Thoracic aorta (tissue), 2 donors: ENCODE measurements around the gene GRHPR. TPM values are rescaled to one million over a fixed set of nuclear protein-coding genes. Genes with fewer than 3 reads are reported as not detected.

Experiments
- ATAC-seq: fragments of 150-250 bp; one replicate; pipeline ENCODE4 v1.8.0; 2017; ENCODE audit warnings: low read depth; ENCODE audit not compliant: insufficient number of reproducible peaks, low FRiP score
- DNase-seq: peaks from one replicate; pipeline ENCODE4 v3.0.0-alpha.2; 2020; ENCODE audit warnings: low spot score
- H3K27ac ChIP-seq, 2 donors: fragments of 200-600 bp; sonication (generic); 1 replicate in 1 of 2; 2 replicates in 1 of 2; pipeline ENCODE4 v1.5.1; 2016; ENCODE audit warnings: mild to moderate bottlenecking in 2 of 2, moderate library complexity in 2 of 2
- H3K27me3 ChIP-seq: fragments of 200-600 bp; sonication (generic); replicated peaks from 2 replicates; pipeline ENCODE4 v1.6.0; 2016; ENCODE audit warnings: mild to moderate bottlenecking; ENCODE audit not compliant: insufficient read depth
- H3K36me3 ChIP-seq: fragments of 200-600 bp; sonication (generic); one replicate; pipeline ENCODE4 v1.5.1; 2016
- H3K4me1 ChIP-seq, 2 donors: fragments of 200-600 bp; sonication (generic); 1 replicate in 1 of 2; 2 replicates in 1 of 2; pipeline versions ENCODE4 v1.5.1 to v1.6.0; 2016; ENCODE audit warnings: low read depth in 2 of 2, mild to moderate bottlenecking in 1 of 2; ENCODE audit not compliant: control insufficient read depth in 1 of 2
- H3K4me3 ChIP-seq: fragments of 200-600 bp; sonication (generic); 2 replicates; pipeline ENCODE4 v1.5.1; 2016; ENCODE audit warnings: mild to moderate bottlenecking
- H3K9me3 ChIP-seq: fragments of 200-600 bp; sonication (generic); 2 replicates; pipeline ENCODE4 v1.5.1; 2016
- total RNA-seq, 2 donors: library from RNA; depleted of rRNA; stranded (reverse); fragments of >200 nt; gene quantifications; one replicate each; pipeline versions ENCODE4 v1.1.0 to v1.2.3, GENCODE V29; 2016
- TF ChIP-seq, protein P1 (sequence below): fragments of 200-600 bp; sonication (generic); IDR thresholded peaks from one replicate; pipeline ENCODE4 v1.5.1; 2019; ENCODE audit warnings: antibody characterized with exemption

Gene GRHPR
- total RNA-seq, 2 donors from 2014 or later, result 111 to 156 TPM

DNA sequence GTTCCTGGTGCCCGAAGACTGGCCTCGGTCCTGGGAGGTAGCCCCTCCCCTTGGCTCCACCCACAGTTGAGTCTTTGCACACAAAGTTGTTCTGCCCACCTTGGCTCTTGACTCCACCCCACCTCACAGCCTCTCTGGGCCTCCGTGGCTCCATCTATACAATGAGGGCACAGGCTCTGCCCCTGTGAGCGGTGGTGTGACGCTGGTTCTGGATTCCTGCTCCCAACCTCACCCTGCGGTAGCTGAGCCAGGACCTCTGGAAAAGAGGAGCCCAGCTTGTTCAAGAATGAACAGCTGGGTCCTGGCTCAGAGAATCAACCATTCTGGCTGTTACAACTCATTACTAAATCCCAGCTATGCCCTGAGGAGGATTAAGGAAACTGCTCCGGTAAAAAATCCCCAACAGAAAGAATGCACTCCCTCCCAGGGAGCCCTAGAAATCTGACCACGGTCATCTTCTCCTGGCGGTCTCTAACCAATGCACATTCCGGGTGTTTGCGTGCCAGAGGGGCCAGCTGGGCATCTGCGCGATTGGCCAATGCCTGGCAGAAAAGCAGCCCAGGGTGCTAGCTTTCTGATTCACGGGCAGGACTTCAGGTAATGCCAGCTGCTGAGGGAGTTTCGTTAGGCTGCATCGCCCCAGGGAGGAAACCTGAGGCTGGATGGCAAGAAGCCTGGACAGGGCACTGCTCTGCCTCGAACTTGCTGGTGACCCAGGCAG is 9.9 kb upstream of the GRHPR start:
- Histone ChIP-seq H3K36me3 (no peaks in the 10 kb centered on the region), H3K4me3 (no peak overlapping the region), H3K9me3 (no peaks in the 10 kb centered on the region), H3K4me1 (peaks cover 0 to 10% of the 10 kb centered on the region in 2 donors), H3K27ac (no peak overlapping the region), H3K27me3 (no peaks in the 10 kb centered on the region)
- DNase-seq (no peak), ATAC-seq (no peak)
- TF ChIP-seq, protein P1, sequence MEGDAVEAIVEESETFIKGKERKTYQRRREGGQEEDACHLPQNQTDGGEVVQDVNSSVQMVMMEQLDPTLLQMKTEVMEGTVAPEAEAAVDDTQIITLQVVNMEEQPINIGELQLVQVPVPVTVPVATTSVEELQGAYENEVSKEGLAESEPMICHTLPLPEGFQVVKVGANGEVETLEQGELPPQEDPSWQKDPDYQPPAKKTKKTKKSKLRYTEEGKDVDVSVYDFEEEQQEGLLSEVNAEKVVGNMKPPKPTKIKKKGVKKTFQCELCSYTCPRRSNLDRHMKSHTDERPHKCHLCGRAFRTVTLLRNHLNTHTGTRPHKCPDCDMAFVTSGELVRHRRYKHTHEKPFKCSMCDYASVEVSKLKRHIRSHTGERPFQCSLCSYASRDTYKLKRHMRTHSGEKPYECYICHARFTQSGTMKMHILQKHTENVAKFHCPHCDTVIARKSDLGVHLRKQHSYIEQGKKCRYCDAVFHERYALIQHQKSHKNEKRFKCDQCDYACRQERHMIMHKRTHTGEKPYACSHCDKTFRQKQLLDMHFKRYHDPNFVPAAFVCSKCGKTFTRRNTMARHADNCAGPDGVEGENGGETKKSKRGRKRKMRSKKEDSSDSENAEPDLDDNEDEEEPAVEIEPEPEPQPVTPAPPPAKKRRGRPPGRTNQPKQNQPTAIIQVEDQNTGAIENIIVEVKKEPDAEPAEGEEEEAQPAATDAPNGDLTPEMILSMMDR, result no peak

GRCh38 chr9:37413311-37413710 is 9.2 kb upstream of the GRHPR start:
- H3K36me3 ChIP-seq, result no peaks in the 10 kb centered on the region
- ATAC-seq (no peak), DNase-seq (no peak)
- H3K27ac ChIP-seq, result no peak overlapping the region
- no peaks in the 10 kb centered on the region for H3K27me3 ChIP-seq
- TF ChIP-seq, protein P1, result no peak
- H3K4me1 ChIP-seq, result peaks cover 0 to 10% of the 10 kb centered on the region in 2 donors
- H3K4me3 ChIP-seq, result no peak overlapping the region
- no peaks in the 10 kb centered on the region for H3K9me3 ChIP-seq

GRCh38 chr9:37414503-37414943 is 8.0 kb upstream of the GRHPR start:
- ATAC-seq, result no peak
- TF ChIP-seq, protein P1, result no peak
- Histone ChIP-seq H3K4me1 (peaks cover 0 to 10% of the 10 kb centered on the region in 2 donors), H3K36me3 (no peaks in the 10 kb centered on the region), H3K9me3 (no peaks in the 10 kb centered on the region), H3K27ac (peak overlapping the region in 1 of 2 donors; percentile 56), H3K4me3 (no peak overlapping the region), H3K27me3 (no peaks in the 10 kb centered on the region)
- no peak for DNase-seq

DNA sequence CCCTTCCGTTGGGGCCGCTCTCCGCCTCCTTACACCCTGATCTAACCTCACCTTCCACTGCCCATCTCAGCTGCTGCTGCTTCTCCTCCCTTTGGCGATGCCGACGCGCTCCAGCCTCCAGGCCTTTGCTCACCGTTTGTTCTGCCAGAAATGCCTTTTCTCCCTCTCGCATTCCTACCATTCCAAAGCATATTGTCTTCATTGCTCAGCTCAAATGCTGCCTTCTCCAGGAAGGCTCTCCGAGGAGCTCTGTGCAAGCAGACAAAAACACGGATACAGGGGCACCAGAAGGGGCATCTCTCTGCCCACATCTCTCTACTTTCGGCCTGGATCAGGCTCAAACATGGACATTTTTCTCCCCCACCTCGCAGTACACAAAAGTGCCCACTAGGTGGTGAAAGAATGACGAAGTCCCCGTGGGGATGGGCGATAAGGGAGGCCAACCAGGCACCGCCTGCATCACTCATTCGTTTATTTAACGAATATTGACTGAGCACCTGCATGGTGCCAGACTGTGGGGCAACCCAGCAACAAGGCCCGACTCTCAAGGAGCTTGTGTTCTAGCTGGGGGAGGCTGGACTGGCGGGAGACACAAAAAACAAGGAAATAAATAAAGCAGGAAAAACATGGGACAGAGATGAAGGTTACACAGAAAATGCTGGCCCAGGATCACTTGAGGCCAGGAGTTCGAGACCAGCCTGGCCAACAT is 7.3 kb upstream of the GRHPR start:
- Histone ChIP-seq H3K4me3 (peak overlapping the region; percentile 49), H3K27ac (peak overlapping the region in 1 of 2 donors; percentile 56)

More for the DNA sequence above, 7.3 kb upstream of the GRHPR start:
- Histone ChIP-seq H3K4me1 (peaks cover 0 to 10% of the 10 kb centered on the region in 2 donors), H3K36me3 (no peaks in the 10 kb centered on the region), H3K9me3 (no peaks in the 10 kb centered on the region), H3K27me3 (no peaks in the 10 kb centered on the region)
- no peak for DNase-seq
- TF ChIP-seq, protein P1, result peak; percentile 90
- ATAC-seq, result peak; percentile 54
